Esophagus mucosa (tissue), 1 donor: ENCODE results near the gene HEPACAM2. TPM values are rescaled to one million over a fixed set of nuclear protein-coding genes. Genes with fewer than 3 reads are reported as not detected.

Experiments
- ATAC-seq: fragments of 200-7000 bp; cut with Tn5 transposase; one replicate; pipeline ENCODE4 v1.9.1; 2020
- total RNA-seq: library from RNA; stranded (reverse); gene quantifications from one replicate; pipeline ENCODE4 v1.2.4, GENCODE V29; 2023
- donor health status: DM: yes; HTN: yes; CAD: no.

The HEPACAM2 gene
- total RNA-seq, 1 donor from 2014 or later = not detected

DNA sequence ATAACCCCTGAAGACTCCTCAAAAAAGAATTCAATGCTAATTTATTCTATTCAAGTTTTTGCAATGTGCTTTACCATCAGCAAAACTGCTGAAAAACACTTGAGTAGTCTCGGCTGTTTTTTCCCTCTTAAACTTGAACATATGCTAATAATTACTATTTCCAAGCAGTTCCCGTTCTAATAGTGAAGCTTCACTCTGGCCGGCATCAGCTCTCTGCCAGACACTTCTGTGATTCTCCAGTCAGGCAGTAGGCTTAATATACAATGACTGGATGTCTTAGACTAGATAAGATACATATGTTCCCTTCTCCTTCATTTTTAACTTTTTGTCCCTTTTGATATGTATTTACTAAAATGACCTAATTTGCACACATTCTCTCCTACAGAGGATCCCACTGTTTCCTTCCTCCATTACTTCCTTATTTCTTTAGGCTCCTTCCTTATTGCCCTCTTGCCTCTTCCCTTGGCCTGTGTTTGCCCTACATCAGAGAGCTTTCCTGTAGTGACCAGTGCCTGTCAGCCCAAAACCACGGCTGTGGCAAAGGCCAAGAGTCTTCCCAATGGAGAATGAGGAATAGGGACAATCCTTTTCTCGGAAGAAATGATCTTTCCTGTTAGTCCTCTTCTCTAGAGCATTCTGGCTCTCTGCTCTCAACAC lies 23.5 kb downstream of the HEPACAM2 start:
- no peak for ATAC-seq

DNA sequence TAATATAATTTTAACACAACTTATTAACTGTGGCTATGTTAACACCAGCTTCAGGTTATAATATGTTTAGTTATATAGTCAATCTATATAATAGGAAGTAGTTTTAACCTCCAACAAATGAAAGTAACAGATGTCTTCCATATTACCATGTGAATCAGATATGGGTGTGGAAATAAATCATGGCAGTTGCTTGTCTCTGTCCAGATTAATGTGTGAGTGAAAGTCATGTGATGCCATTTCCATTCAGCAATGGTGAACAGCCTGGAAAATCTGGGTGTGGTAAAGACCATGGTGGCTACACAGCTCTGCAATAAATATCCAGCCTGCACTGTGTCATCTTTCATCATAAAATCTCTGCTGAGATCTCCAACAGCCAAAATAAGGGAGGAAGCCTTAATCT lies 27.8 kb downstream of the HEPACAM2 start:
- ATAC-seq = no peak

DNA sequence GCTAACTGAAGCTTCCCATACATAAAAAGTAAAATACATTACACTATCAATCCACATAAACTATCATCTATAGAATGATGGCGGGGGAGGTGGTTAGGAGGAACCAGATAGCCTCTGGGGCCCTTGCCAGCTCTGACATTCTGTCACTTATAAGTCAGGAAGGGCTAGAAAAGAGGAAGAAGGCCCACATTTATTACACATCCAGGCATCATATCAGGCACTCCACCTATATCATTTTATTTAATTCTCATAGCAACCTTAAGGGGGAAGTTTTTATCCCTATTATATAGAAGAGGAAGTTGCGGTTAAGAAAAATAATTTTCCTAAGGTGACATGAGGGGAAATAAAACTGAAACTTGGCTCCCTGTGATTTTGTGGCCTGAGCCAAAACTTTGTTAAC lies 29.9 kb downstream of the HEPACAM2 start:
- no peak for ATAC-seq

DNA sequence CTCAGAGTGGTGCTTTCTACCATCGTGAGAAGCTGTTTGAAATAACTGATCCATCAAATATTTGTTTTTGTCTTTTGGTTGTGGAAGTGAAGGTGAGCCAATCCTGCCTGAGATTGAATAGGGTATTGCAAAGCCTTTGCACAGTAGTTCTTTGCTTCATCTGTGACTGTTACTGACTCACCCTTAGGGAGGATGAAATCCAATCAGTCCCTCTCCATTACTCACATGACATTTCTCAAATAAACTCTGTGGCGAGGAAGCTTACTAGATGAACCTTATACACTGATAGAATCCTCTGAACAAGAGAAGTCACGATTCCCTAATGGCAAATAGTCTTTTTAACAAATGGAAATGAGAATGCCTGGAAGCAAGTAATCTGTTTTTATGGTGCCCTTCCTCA lies 31.9 kb downstream of the HEPACAM2 start:
- ATAC-seq = peak; percentile 89

DNA sequence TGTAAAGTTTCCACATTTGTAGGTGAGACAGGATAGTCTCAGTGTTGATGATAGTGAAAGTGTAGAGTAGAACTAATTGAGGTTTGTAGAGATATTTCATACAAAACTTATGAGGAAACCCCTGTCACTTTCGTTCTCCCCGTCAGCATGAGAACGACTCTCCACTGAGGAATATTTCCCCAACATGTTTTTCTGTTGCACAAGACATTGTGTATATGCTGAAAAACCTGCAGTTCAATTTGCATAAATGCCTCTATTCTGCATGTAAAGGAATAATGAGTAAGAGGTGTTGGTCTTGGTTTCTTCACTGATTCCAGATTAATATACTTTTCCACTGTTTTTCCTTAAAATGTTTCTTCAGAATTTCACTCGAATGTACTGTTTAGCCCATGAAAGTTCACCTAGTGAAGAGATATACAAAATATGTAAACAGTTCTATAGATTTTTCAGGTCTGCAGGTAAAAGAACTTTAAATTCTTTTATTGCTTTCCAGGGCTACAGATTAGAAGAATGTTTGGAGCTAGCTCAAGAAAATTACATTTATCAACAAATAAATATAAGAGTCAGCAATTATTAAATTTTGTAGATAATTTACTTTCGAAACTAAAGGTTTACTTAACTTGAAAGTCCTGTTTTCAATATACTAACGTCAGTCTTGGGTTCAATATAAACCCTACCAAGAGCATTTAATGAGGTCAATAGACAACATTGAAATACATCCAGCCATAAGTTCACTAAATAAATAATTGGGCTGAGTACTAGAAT lies 37.2 kb downstream of the HEPACAM2 start:
- no peak for ATAC-seq

DNA sequence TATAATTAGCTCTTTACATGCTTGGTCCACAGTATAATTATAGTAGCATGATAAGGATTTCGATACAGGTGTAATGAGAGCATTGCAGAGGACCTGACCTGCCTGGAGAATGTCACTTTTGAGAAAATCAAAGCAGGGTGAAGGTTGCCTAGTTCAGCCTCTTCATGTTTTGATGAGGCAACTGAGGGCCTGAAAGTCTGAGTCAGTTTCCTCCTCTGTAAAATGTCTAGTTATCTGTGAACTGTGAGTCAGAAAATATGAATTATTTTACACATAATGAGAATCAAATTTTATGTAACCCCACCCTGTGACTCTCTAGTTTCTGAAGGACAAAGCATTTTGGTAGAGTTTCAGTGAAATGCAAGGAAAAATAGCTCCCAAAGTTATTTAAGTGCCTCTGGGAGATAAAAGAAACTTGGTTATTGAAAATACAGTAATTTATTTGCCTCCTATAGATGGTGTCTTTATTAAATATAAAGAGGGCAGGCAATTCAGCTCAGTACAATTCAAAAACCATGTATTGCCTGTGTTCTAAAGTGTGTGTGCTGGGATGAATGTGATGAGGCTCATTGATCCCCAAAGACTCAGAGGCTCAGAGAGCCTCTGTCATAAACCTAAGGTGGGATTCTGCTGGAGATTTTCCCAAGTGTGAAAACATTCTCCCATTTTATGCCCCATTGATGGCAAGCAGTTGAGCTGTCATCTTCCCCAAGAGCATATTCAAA lies 40.8 kb downstream of the HEPACAM2 start:
- no peak for ATAC-seq

DNA sequence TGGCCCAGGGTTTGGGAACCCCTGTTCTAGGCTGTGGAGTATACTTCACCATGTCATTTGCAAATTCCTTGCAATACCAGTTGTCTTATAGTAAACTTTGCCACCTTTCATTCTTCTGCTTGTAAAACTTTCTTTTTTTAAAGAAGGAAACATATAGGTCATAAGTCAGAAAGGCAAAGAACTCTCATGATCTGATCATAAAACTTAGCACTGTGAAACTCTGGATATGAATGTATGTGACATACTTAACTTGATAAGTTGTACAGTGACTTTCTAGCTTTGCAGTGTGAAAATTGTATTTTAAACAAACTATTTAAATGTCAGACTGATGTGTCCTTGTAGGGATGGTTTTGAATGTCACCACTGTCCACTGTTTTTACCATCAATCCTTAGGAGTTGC lies 47.1 kb downstream of the HEPACAM2 start:
- ATAC-seq = no peak

DNA sequence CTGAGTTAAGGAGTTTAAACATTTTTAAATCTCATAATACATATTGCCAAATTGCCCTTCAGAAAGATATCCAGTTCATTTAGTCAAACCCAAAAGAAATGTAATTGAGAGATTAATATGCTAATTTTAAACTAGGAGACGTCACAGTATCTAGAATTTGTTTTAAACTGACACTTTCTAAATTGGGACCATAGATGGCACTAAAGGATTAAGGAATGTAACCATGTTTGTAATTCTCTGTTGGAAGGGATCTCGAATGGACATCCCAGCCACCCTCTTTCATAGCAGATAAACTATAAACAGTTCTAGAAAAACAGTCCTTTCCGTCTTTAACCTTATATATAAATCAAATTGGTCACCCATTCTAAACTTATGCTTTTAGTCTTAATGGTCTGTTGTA lies 48.1 kb downstream of the HEPACAM2 start:
- no peak for ATAC-seq

DNA sequence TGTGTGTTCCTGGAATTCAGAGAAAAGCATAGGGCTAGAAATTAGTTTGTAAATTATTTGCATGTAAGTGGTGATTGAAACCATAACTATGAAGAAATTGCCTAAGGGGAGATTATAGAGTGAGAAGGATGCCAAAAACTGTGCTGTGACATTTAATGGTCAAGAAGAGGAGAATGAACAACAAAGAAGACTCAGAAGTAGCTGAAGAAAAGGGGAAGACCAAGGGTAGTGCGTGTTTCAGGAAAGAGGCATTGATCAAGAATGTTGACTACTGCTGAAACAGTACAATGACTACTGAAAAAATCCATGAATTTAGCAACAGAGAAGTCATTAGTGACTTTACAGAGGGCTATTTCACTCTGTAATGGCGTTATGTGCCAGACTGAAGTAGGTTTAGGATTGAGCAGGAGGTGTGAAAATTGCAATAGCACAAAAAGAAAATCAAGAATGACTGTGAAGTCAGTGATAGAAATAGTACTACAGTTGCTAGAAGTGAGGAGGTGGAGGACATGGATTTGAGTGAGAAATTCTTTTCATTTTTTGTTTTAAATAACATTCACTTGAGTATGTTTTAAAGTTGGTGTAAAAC lies 49.2 kb downstream of the HEPACAM2 start:
- ATAC-seq = no peak

DNA sequence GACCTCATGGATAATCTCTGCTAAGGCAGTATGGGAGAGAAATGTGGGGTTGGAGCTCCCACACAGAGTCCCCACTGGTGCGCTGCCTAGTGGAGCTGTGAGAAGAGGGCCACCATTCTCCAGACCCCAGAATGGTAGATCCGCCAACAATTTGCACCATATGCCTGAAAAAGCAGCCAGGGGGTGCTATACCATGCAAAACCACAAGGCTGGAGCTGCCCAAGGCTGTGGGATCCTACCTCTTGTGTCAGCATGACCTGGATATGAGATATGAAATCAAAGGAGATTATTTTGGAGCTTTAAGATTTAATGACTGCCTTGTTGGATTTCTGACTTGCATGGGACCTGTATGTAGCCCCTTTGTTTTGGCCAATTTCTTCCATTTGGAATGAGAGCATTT lies 51.0 kb downstream of the HEPACAM2 start:
- no peak for ATAC-seq

DNA sequence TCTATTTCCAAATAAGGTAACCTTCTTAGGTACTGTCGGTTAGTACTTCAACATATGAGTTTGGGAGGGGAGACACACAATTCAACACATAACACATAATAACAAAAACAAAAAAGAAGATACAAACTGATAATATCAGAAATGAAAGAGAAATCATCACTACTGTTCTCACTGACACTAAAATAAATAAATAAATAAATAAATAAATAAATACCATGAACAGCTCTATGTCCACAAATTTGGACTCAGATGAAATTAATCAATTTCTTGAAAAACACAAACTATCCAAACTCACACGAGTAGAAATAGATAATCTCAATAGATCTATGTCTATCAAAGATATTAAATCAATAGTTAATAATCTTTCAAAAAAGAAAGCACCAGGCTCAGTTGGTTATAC lies 53.6 kb downstream of the HEPACAM2 start:
- no peak for ATAC-seq

DNA sequence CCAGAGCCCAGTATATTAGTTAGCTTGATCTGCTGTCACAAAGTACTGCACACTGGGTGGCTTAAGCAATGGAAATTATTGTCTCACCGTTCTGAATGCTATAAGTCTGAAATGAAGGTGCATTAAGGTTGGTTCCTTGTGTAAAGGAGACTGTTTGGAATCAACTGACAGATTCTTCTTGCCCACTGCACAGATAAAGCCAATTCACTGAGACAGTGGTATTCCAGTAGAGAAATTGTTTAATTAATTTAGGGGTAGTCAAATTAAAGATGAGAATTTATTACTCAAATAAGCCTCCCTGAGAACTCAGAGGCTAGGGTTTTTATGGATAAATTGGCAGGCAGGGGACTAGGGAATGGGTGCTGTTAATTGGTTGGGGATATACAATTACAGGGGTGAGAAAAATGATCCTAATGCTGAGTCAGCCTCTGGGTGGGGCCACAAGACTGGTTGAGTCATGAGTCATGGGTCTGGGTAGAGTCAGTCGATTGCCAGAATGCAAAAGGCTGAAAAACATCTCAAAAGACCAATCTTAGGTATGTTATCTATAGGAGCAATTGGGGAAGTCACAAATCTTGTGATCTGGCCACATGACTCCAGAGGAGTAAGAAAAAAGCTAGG lies 54.6 kb downstream of the HEPACAM2 start:
- ATAC-seq = no peak

DNA sequence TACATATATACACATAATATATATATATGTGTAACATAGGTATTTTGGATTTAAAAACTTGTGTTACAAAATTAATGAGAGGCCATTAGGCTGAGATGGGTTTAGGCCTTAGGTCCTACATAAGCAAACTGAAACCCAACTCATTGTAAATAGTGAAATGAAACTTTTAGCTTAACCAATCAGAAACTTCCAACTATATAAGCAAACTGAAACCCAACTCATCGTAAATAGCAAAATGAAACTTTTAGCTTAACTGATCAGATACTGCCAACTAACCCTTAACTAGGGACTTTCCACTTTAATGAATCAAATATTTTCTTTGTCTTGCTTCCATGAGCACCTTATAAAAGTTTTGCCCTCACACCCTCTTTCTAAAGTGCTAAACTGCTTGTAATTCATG lies 60.8 kb downstream of the HEPACAM2 start:
- no peak for ATAC-seq

DNA sequence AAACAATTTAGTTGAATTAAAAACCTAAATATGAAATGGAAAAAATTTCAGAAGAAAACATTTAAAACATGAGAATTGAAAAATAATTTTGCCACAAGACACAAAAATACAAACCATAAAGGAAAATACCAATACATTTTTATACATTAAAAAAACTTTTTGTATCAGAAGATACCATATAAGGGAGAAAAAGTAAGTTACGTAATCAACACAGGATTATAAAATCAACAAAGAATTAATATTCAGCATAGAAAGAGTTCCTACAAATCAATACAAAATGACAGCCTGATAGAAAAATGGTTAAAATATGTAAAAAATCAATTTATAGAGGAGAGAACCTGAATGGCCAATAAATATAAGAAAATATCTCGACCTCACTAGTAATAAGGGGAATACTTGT lies 61.5 kb downstream of the HEPACAM2 start:
- ATAC-seq = no peak

DNA sequence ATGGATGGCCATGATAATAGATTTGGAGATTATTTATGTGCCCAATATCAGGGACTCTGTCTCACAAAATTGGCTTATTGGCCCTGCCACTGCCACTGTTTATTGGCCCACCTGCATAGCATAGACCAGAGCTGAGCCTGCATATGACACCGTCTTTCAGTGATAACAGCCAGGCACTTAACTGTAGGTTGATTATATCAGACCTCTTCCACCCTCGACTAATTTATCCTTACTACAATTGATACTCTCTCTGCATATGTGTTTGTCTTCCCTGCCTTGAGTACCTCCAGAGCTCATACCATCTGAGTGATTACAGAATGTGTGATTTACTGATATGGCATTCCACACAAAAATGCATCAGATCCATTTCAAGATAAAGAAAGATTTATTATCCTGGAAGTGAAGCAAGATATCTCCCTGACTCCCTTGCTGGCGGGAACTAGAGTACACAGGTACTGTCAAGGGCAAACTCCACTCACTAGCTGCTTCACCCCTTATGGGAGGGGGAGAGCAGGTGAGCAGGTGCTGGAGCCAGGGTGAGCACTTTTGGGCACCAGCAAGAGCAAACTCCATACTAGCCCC lies 65.0 kb downstream of the HEPACAM2 start:
- no peak for ATAC-seq

DNA sequence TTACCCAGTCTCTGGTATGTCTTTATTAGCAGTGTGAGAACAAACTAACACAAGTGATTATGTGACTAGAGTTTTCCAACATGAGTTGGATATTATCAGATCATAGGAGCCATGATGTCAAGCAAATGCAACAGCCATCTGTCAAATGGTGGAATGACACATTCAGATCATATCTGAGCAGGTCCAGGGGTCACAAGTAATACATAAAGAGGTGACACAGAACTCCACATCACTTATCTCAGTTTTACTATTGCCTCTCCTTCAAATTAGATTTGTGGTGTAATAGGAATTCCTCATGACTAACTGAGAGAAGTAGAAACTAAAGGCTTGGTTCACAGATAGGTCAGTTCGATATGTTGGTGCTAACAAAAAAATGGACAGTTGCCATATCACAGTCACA lies 65.9 kb downstream of the HEPACAM2 start:
- no peak for ATAC-seq

DNA sequence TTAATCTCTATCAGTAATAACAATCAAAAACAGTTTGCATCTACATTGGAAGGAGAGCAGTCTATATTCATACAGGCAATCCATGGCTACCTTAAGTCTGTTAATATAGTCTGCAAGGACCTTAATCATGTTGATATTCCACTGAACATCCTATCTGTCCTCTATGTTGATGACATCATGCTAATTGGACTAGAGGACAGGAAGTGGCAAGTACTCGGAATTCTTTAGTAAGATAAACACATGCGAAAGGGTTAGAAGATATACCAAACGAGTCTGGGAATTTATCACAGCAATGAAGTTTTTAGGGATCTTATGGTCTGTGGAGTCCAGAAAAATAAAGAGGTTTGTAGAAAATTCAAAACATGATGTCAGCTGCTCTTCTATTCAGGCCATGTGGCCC lies 66.8 kb downstream of the HEPACAM2 start:
- no peak for ATAC-seq

DNA sequence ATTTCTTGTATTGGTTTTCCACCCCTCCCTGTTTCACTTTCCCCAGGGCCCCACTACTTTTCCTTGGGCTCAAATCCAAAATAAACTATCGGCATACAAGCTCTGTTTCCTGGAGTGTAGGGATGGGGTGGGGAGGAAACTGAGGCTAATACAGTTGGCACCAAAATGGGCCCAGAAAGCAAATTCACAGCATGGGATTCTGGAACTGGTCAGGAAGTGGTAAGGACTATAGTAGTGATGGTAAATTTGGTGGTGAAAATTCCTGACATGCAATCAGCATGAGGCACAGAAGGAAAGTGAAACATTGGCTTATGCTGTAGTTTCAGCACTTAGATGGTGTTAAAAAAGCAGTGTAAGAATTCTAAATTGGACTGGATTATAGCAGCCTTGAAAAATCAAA lies 69.4 kb downstream of the HEPACAM2 start:
- ATAC-seq = no peak

DNA sequence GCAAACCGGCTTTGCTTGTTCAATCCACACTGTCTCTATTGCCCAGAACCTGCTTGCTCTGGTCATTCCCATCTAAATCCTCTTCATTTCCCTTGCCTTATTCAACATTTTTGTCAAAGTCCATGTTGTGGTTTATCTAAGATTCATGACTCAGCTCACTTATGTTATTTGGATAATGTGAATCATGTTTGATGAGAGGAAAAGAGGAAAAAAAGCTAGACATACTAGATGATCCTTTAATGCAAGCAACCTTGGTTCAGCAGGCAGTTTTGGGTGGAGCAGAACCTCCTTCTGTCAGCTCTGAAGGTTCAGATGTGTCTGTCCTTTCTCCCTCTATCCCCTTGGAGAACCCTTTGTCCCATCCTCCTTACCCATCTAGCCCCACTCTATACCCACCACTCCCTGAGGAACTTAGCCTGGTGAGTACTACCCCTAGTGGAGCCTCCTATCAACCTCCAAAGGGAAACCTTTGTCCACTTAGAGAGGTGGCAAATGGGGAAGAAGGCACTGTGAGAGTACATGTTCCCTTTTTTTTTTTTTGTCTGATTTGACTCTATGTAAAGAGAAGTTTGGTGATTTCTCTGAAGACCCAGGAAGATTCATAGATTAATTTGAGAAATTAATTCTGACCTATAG lies 76.0 kb downstream of the HEPACAM2 start:
- peak; percentile 42 for ATAC-seq

DNA sequence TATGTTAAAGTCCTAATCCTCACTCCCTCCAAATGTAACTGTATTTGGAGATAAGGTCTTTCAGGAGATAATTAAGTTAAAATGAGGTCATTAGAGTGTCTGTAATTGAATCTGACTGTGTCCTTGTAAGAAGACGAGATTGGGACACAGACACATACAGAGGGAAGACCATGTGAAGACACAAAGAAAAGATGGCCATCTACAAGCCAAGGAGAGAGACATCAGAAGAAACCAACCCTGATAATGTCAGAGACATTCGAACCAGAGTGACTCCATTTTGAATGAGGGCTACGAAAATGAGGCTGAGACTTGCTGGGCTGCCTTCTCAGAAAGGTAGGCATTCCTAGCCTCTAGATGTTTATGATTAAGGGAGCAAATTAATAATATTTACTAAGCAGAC lies 77.5 kb downstream of the HEPACAM2 start:
- ATAC-seq = no peak

DNA sequence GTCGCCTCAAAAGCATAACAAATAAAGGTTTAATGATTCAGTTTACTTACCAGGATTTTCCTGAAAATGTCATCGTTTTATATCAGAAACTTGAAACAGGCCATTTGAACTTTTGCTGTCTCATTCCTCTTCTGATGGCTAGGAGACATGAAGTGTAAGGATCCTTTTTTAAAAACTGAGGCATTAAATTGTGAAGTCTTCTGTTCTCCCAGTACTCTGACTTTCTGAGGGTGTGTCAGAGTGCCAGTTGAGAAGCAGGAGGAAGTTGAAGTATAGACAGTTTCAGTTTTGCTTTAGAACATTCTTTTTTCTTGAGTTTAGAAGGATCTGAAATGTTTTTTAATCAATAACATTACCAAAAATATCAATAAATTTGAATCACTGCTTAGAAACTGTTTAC lies 78.1 kb downstream of the HEPACAM2 start, which contains the start of gene SAMD9L:
Gene SAMD9L, minus strand, starts transcription at position 242 of the 400 bp plus-strand sequence. CDS start 12,414 bp downstream, outside the sequence.
- no peak for ATAC-seq

DNA sequence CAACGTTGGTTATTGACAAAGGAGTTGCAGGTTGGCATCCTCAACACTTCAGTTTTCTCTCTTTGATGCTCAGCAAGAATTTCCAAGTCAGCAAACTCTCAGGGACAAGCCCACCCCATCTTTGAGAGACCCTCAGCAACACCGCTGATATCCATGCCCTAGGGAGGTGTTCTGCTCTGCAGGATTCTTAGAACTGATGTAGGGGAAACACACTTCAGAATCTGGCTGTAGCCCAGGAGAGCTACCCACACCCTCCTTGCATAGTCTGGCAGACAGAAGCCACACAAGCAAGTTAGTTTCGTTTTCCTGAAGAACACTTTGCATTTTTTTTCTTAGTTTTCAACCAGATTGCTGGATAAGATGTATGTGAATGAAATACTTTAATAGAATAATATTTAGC lies 78.9 kb downstream of the HEPACAM2 start:
- ATAC-seq = peak; percentile 59
